K562 (cell line): ENCODE results near the gene PELI2. TPM values are rescaled to one million over a fixed set of nuclear protein-coding genes. Genes with fewer than 3 reads are reported as not detected.

ENCODE experiments used
- CBFA2T3 ChIP-seq: fragments of 450-650 bp; IDR thresholded peaks from 2 replicates; pipeline ENCODE4 v1.6.1; 2017
- CTBP1 ChIP-seq: fragments of 450-650 bp; IDR thresholded peaks from 2 replicates; pipeline ENCODE4 v1.6.1; 2016; ENCODE audit warnings: borderline replicate concordance
- HDAC3 ChIP-seq: fragments of 450-650 bp; IDR thresholded peaks from 2 replicates; pipeline ENCODE4 v1.6.1; 2018; ENCODE audit warnings: borderline replicate concordance, mild to moderate bottlenecking, moderate library complexity; ENCODE audit not compliant: partially characterized antibody
- NELFE ChIP-seq: IDR thresholded peaks from 2 replicates; pipeline ENCODE4 v1.6.1; 2011; ENCODE audit warnings: mild to moderate bottlenecking; ENCODE audit not compliant: insufficient read depth, insufficient read length
- PHF8 ChIP-seq: fragments of 200-600 bp; sonication (generic); IDR thresholded peaks from 2 replicates; pipeline ENCODE4 v1.6.1; 2012; ENCODE audit warnings: mixed run types, mild to moderate bottlenecking, inconsistent platforms, low read length, moderate library complexity, borderline replicate concordance
- TAF1 ChIP-seq: IDR thresholded peaks from 2 replicates; pipeline ENCODE4 v1.6.1; 2011; ENCODE audit warnings: mild to moderate bottlenecking, low read length, moderate library complexity; ENCODE audit not compliant: insufficient read depth, control insufficient read depth, severe bottlenecking; ENCODE audit errors: extremely low read depth
- TAF15 ChIP-seq: fragments of 200-400 bp; formaldehyde crosslinking; IDR thresholded peaks from 2 replicates; pipeline ENCODE4 v1.6.1; 2017; ENCODE audit warnings: mild to moderate bottlenecking, low read depth, low read length, moderate library complexity
- polyA plus RNA-seq, 8 experiments: library from polyadenylated mRNA; depleted of rRNA in 4 of 8; stranded (reverse) in 5 of 8; unstranded in 3 of 8; fragments of >200 nt; fragmentation: Nextera tagmentation in 2 of 8; fragmentation: Illumina TruSeq in 1 of 8; extraction: Ambion mirVana in 2 of 8; extraction: Trizol in 1 of 8; gene quantifications; 2 replicates each; pipeline versions ENCODE4 v1.2.1 to v1.2.3, GENCODE V29; 2011 to 2014; ENCODE audit warnings: inconsistent platforms in 1 of 8, missing spikeins in 1 of 8
- total RNA-seq, 7 experiments: library from RNA; depleted of rRNA in 6 of 7; stranded (reverse); fragments of >200 nt in 6 of 7; fragmentation: Illumina TruSeq in 2 of 7; extraction: Trizol in 2 of 7; gene quantifications; 2 replicates each; pipeline versions ENCODE4 v1.2.1 to v1.2.3, GENCODE V29; 2011 to 2021; ENCODE audit warnings: low replicate concordance in 1 of 7
- TF ChIP-seq, protein P1 (sequence below): fragments of 200-400 bp; formaldehyde crosslinking; IDR thresholded peaks from 2 replicates; pipeline ENCODE4 v1.6.1; 2017; ENCODE audit warnings: mild to moderate bottlenecking, low read depth, low read length, moderate library complexity
- TF ChIP-seq, protein P2 (sequence below): fragments of 450-650 bp; IDR thresholded peaks from 2 replicates; pipeline ENCODE4 v1.6.1; 2016; ENCODE audit warnings: mild to moderate bottlenecking, moderate library complexity
- TF ChIP-seq, protein P3 (sequence below): sonication (generic); formaldehyde crosslinking; IDR thresholded peaks from 2 replicates; pipeline ENCODE4 v1.9.0; 2022; ENCODE audit warnings: mild to moderate bottlenecking, missing genetic modification reagents
- TF ChIP-seq, protein P4 (sequence below): fragments of 250-450 bp; sonication (Bioruptor Pico); IDR thresholded peaks from 2 replicates; pipeline ENCODE4 v1.8.0; 2021; ENCODE audit warnings: borderline replicate concordance, mild to moderate bottlenecking, moderate library complexity; ENCODE audit not compliant: poor library complexity, severe bottlenecking

Gene PELI2
- total and polyA plus RNA-seq, 9 of the 15 experiments (the other 6 are each of a cell fraction or from before 2014, with no cell fraction given), result 0.20 to 1.5 (median 0.44) TPM

DNA sequence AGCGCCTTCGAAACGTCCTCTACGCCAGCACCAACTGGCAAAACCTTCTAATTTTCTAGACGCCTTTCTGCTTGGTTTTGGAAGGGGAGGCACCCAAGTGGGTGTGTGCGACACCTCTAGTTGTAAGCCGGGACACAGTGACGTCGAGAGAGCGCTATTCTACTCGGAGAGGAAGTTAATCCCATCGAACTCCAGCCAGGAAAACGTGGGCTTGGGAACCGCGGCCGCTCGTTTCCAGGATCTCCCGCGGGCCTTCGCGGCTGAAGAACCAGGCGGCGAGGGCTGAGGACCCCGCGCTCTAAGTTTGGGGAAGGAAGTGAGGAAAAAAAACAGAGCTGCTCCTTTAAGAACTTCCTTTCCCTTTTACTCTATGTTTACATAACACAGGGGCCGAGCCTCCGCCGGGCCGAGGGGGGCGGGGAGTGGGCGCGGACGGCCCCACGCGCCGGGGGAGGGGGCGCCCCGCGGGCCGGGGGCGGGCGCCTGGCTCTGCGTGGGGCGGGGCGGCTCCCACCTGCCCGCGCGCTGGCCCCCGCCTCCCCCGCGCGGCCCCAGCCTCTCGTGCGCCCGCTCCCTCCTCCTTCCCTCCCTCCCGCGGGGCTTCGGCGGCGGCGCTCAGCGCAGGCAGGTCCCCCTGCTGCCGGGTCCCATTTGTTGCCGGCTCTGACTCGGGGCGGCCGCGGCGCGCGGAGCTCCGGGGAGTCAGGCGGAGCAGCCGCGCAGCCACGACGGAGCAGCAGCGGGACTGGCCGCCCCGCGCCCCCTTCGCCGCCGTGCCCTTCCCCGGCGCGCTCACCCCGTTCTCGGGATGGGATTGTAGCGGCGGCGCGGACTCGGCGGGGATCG, at the start of gene PELI2 (continued):
- peak; percentile 34; the same call in 1 of the 2 replicates for TF ChIP-seq PHF8
- TF ChIP-seq, protein P1, sequence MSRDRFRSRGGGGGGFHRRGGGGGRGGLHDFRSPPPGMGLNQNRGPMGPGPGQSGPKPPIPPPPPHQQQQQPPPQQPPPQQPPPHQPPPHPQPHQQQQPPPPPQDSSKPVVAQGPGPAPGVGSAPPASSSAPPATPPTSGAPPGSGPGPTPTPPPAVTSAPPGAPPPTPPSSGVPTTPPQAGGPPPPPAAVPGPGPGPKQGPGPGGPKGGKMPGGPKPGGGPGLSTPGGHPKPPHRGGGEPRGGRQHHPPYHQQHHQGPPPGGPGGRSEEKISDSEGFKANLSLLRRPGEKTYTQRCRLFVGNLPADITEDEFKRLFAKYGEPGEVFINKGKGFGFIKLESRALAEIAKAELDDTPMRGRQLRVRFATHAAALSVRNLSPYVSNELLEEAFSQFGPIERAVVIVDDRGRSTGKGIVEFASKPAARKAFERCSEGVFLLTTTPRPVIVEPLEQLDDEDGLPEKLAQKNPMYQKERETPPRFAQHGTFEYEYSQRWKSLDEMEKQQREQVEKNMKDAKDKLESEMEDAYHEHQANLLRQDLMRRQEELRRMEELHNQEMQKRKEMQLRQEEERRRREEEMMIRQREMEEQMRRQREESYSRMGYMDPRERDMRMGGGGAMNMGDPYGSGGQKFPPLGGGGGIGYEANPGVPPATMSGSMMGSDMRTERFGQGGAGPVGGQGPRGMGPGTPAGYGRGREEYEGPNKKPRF, result no peak
- peak; percentile 58 for TF ChIP-seq CTBP1
- TF ChIP-seq TAF15, result no peak
- TF ChIP-seq, protein P2, sequence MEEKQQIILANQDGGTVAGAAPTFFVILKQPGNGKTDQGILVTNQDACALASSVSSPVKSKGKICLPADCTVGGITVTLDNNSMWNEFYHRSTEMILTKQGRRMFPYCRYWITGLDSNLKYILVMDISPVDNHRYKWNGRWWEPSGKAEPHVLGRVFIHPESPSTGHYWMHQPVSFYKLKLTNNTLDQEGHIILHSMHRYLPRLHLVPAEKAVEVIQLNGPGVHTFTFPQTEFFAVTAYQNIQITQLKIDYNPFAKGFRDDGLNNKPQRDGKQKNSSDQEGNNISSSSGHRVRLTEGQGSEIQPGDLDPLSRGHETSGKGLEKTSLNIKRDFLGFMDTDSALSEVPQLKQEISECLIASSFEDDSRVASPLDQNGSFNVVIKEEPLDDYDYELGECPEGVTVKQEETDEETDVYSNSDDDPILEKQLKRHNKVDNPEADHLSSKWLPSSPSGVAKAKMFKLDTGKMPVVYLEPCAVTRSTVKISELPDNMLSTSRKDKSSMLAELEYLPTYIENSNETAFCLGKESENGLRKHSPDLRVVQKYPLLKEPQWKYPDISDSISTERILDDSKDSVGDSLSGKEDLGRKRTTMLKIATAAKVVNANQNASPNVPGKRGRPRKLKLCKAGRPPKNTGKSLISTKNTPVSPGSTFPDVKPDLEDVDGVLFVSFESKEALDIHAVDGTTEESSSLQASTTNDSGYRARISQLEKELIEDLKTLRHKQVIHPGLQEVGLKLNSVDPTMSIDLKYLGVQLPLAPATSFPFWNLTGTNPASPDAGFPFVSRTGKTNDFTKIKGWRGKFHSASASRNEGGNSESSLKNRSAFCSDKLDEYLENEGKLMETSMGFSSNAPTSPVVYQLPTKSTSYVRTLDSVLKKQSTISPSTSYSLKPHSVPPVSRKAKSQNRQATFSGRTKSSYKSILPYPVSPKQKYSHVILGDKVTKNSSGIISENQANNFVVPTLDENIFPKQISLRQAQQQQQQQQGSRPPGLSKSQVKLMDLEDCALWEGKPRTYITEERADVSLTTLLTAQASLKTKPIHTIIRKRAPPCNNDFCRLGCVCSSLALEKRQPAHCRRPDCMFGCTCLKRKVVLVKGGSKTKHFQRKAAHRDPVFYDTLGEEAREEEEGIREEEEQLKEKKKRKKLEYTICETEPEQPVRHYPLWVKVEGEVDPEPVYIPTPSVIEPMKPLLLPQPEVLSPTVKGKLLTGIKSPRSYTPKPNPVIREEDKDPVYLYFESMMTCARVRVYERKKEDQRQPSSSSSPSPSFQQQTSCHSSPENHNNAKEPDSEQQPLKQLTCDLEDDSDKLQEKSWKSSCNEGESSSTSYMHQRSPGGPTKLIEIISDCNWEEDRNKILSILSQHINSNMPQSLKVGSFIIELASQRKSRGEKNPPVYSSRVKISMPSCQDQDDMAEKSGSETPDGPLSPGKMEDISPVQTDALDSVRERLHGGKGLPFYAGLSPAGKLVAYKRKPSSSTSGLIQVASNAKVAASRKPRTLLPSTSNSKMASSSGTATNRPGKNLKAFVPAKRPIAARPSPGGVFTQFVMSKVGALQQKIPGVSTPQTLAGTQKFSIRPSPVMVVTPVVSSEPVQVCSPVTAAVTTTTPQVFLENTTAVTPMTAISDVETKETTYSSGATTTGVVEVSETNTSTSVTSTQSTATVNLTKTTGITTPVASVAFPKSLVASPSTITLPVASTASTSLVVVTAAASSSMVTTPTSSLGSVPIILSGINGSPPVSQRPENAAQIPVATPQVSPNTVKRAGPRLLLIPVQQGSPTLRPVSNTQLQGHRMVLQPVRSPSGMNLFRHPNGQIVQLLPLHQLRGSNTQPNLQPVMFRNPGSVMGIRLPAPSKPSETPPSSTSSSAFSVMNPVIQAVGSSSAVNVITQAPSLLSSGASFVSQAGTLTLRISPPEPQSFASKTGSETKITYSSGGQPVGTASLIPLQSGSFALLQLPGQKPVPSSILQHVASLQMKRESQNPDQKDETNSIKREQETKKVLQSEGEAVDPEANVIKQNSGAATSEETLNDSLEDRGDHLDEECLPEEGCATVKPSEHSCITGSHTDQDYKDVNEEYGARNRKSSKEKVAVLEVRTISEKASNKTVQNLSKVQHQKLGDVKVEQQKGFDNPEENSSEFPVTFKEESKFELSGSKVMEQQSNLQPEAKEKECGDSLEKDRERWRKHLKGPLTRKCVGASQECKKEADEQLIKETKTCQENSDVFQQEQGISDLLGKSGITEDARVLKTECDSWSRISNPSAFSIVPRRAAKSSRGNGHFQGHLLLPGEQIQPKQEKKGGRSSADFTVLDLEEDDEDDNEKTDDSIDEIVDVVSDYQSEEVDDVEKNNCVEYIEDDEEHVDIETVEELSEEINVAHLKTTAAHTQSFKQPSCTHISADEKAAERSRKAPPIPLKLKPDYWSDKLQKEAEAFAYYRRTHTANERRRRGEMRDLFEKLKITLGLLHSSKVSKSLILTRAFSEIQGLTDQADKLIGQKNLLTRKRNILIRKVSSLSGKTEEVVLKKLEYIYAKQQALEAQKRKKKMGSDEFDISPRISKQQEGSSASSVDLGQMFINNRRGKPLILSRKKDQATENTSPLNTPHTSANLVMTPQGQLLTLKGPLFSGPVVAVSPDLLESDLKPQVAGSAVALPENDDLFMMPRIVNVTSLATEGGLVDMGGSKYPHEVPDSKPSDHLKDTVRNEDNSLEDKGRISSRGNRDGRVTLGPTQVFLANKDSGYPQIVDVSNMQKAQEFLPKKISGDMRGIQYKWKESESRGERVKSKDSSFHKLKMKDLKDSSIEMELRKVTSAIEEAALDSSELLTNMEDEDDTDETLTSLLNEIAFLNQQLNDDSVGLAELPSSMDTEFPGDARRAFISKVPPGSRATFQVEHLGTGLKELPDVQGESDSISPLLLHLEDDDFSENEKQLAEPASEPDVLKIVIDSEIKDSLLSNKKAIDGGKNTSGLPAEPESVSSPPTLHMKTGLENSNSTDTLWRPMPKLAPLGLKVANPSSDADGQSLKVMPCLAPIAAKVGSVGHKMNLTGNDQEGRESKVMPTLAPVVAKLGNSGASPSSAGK, result peak; percentile 48; the same call in 1 of the 2 replicates
- TF ChIP-seq NELFE, result no peak
- TF ChIP-seq, protein P3, sequence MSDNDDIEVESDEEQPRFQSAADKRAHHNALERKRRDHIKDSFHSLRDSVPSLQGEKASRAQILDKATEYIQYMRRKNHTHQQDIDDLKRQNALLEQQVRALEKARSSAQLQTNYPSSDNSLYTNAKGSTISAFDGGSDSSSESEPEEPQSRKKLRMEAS (CRISPR knock-in tag), result 0 out of 2 replicates have a peak, but pooled peaks have one; percentile 25
- TF ChIP-seq, protein P4, sequence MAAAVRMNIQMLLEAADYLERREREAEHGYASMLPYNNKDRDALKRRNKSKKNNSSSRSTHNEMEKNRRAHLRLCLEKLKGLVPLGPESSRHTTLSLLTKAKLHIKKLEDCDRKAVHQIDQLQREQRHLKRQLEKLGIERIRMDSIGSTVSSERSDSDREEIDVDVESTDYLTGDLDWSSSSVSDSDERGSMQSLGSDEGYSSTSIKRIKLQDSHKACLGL (CRISPR knock-in tag), result no peak
- no peak for TF ChIP-seq CBFA2T3
- peak; percentile 45 for TF ChIP-seq TAF1
- TF ChIP-seq HDAC3, result no peak
